ENCODE data around the gene CBX5. TPM values are rescaled to one million over a fixed set of nuclear protein-coding genes. Genes with fewer than 3 reads are reported as not detected.

Gene CBX5
- total and polyA plus RNA-seq, 9 of the 15 experiments (the other 6 are each of a cell fraction or from before 2014, with no cell fraction given), result 32.6 to 102 (median 59.2) TPM

DNA sequence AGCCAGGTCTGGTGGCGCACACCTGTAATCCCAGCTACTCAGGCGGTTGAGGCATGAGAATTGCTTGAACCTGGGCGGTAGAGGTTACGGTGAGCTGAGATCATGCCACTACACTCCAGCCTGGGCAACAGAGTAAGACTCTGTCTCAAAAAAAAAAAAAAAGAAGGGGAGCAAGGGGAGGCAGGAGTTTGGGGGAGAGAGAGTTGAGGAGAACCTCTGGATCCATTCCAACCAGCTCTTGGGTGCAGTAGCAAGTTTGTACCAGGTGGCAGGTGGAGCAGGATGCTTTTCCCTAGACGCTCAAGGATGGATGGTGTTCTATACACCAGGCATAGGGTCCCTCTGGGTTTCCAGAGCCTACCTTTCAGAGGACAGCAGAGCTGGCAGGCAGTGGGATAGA lies 19.0 kb upstream of the CBX5 start:
- peak overlapping the region; percentile 88; the same call in 2 of the 3 replicates for H3K27ac ChIP-seq (ENCODE audit: extremely low read depth, low read depth, low read length)
- no peak overlapping the region for H2AFZ ChIP-seq (ENCODE audit: low read depth, low read length)
- FAIRE-seq, result no peak
- peaks cover 54% of the 10 kb centered on the region for H3K36me3 ChIP-seq (ENCODE audit: control insufficient read depth, insufficient read depth, low read length)
- peak overlapping the region; percentile 92 to 93 for H3K9ac ChIP-seq (ENCODE audit: insufficient read depth in 1 of 2, low read depth in 2 of 2, low read length in 2 of 2)
- ChIA-PET POLR2A (interaction anchor here (0.6 to 4.1 kb wide), 9 partner anchors 12 to 1183 kb away, joined by 3 to 19 read pairs (median 5); partner anchors contain the start of genes CBX5, COPZ1 and HNRNPA1), CTCF (ENCODE audit: low intra/inter-chr PET ratio) (no interaction called here)
- in situ Hi-C loops (cut with MboI) (loop anchor here (10.0 kb wide), 1 partner anchor 66 kb away; the partner anchor contains the start of gene GPR84), intact Hi-C loops (cut with micrococcal nuclease) (loop anchor here (10.0 kb wide), 1 partner anchor 284 kb away; no protein-coding TSS in a partner anchor)
- no peaks in the 10 kb centered on the region for H3K9me3 ChIP-seq (replicated peaks; ENCODE audit: control insufficient read depth, insufficient read depth, low read depth, low read length)
- H3K79me2 ChIP-seq (ENCODE audit: control insufficient read depth, insufficient read depth, low read length), result peaks cover 97% of the 10 kb centered on the region
- no peaks in the 10 kb centered on the region; a peak in 1 of 5 replicates for H3K27me3 ChIP-seq (ENCODE audit: control insufficient read depth in 2 of 2, insufficient read depth in 2 of 2, low read length in 2 of 2)
- 4% methylated on average over 5 of the region's 5 CpGs for WGBS (ENCODE audit: insufficient coverage, low coverage, missing lambda C conversion rate)
- H3K4me3 ChIP-seq, result peak overlapping the region; percentile 78
- no peak for ATAC-seq
- peak in 2 of 4 experiments; percentile 27 to 67 for DNase-seq (ENCODE audit: extremely low read depth in 1 of 4, low spot score in 3 of 4)
- H4K20me1 ChIP-seq (replicated peaks; ENCODE audit: control insufficient read depth, insufficient read depth, low read length), result peaks cover 7% of the 10 kb centered on the region; the same call in 1 of the 2 replicates
- peak overlapping the region; percentile 100 for H3K4me2 ChIP-seq (ENCODE audit: insufficient read depth, low read length)
- no peaks in the 10 kb centered on the region for H3K9me1 ChIP-seq (ENCODE audit: control insufficient read depth, insufficient read depth, low read length)
- BruUV-seq (replicated peaks), result no TSS peak
- peaks cover 16 to 35% of the 10 kb centered on the region in 2 experiments; a peak in 4 of 5 replicates for H3K4me1 ChIP-seq (replicated peaks in 1 of 2; ENCODE audit: control insufficient read depth in 2 of 2, insufficient read depth in 2 of 2, low read length in 2 of 2)
- TF ChIP-seq HDAC1 (IDR thresholded peaks at IDR 0.05), result peak in 1 of 2 experiments; percentile 52; a peak in 2 of 4 replicates
- TF ChIP-seq CTBP1 (IDR thresholded peaks at IDR 0.05; ENCODE audit: borderline replicate concordance), result peak; percentile 41; the same call in 1 of the 2 replicates
- TF ChIP-seq BDP1 (IDR thresholded peaks at IDR 0.05; ENCODE audit: insufficient read depth, insufficient read length), result no peak
- peak; percentile 21 for TF ChIP-seq CHD1 (IDR thresholded peaks at IDR 0.05; ENCODE audit: low read length)
- TF ChIP-seq HDGF (IDR thresholded peaks at IDR 0.05), result peak; percentile 88
- TF ChIP-seq CC2D1A (IDR thresholded peaks at IDR 0.05), result 0 out of 2 replicates have a peak, but pooled peaks have one; percentile 9
- TF ChIP-seq DPF2 (IDR thresholded peaks at IDR 0.05), result 0 out of 2 replicates have a peak, but pooled peaks have one; percentile 9
- TF ChIP-seq SMARCA4 (IDR thresholded peaks at IDR 0.05), result 0 out of 2 replicates have a peak, but pooled peaks have one; percentile 25
- no peak for TF ChIP-seq TAF15 (IDR thresholded peaks at IDR 0.05; ENCODE audit: low read depth, low read length)
- TF ChIP-seq, protein P1, sequence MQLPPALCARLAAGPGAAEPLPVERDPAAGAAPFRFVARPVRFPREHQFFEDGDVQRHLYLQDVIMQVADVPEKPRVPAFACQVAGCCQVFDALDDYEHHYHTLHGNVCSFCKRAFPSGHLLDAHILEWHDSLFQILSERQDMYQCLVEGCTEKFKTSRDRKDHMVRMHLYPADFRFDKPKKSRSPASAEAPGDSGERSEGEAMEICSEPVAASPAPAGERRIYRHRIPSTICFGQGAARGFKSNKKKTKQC (CRISPR knock-in tag; IDR thresholded peaks at IDR 0.05), result no peak
- TF ChIP-seq NFIC (IDR thresholded peaks at IDR 0.05), result peak; percentile 72
- TF ChIP-seq BRD9 (IDR thresholded peaks at IDR 0.05; ENCODE audit: low read depth, partially characterized antibody), result peak; percentile 44
- no peak for TF ChIP-seq ZNF589 (CRISPR knock-in tag; IDR thresholded peaks at IDR 0.05; ENCODE audit: low read depth)
- peak in 1 of 2 experiments; percentile 56; a peak in 1 of 4 replicates for TF ChIP-seq SIN3A (IDR thresholded peaks at IDR 0.05; ENCODE audit: borderline replicate concordance in 2 of 2, control insufficient read depth in 1 of 2, low read depth in 2 of 2, low read length in 2 of 2)
- TF ChIP-seq POLR2AphosphoS5 (IDR thresholded peaks at IDR 0.05; ENCODE audit: control insufficient read depth, insufficient read depth, low read depth, low read length), result peak; percentile 19; the same call in 1 of the 2 replicates
- TF ChIP-seq POLR2A (conservative IDR thresholded peaks at IDR 0.05), result 0 out of 2 replicates have a peak, but pooled peaks have one; percentile 27
- TF ChIP-seq, protein P2, sequence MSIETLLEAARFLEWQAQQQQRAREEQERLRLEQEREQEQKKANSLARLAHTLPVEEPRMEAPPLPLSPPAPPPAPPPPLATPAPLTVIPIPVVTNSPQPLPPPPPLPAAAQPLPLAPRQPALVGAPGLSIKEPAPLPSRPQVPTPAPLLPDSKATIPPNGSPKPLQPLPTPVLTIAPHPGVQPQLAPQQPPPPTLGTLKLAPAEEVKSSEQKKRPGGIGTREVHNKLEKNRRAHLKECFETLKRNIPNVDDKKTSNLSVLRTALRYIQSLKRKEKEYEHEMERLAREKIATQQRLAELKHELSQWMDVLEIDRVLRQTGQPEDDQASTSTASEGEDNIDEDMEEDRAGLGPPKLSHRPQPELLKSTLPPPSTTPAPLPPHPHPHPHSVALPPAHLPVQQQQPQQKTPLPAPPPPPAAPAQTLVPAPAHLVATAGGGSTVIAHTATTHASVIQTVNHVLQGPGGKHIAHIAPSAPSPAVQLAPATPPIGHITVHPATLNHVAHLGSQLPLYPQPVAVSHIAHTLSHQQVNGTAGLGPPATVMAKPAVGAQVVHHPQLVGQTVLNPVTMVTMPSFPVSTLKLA (conservative IDR thresholded peaks at IDR 0.05), result no peak
- TF ChIP-seq PURB (CRISPR knock-in tag; IDR thresholded peaks at IDR 0.05; ENCODE audit: low read depth), result no peak
- TF ChIP-seq LARP7 (IDR thresholded peaks at IDR 0.05), result peak; percentile 94
- TF ChIP-seq, protein P3, sequence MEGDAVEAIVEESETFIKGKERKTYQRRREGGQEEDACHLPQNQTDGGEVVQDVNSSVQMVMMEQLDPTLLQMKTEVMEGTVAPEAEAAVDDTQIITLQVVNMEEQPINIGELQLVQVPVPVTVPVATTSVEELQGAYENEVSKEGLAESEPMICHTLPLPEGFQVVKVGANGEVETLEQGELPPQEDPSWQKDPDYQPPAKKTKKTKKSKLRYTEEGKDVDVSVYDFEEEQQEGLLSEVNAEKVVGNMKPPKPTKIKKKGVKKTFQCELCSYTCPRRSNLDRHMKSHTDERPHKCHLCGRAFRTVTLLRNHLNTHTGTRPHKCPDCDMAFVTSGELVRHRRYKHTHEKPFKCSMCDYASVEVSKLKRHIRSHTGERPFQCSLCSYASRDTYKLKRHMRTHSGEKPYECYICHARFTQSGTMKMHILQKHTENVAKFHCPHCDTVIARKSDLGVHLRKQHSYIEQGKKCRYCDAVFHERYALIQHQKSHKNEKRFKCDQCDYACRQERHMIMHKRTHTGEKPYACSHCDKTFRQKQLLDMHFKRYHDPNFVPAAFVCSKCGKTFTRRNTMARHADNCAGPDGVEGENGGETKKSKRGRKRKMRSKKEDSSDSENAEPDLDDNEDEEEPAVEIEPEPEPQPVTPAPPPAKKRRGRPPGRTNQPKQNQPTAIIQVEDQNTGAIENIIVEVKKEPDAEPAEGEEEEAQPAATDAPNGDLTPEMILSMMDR (IDR thresholded peaks at IDR 0.05 in 2 of 3, conservative IDR thresholded peaks at IDR 0.05 in 1 of 3; ENCODE audit: insufficient read depth in 2 of 3, low read depth in 1 of 3, low read length in 3 of 3), result 0 out of 6 replicates have a peak, but pooled peaks of 2 of the 3 experiments have one; percentile 1 to 26
